H1 (cell line): ENCODE results near the gene ERG28. TPM values are rescaled to one million over a fixed set of nuclear protein-coding genes. Genes with fewer than 3 reads are reported as not detected.

ENCODE experiments used
- CTCF ChIA-PET: fragments of 300-600 bp; sonication (Branson Sonifier 250); formaldehyde crosslinking; loops from one replicate; lab custom pipeline; 2021; ENCODE audit not compliant: partially characterized antibody; lab: Charles Lee
- POLR2A ChIA-PET: fragments of 300-600 bp; sonication (Branson Sonifier 250); formaldehyde crosslinking; loops from one replicate; lab custom pipeline; 2021; ENCODE audit warnings: inconsistent platforms; ENCODE audit not compliant: partially characterized antibody; lab: Charles Lee
- DNase-seq, 2 experiments: peaks; one replicate each; pipeline versions ENCODE4 v3.0.0 to v3.0.0-alpha.2; 2010 to 2022; ENCODE audit warnings: low spot score in 2 of 2, low read depth in 1 of 2, mixed read lengths in 1 of 2
- FAIRE-seq: peaks from 2 replicates; lab custom pipeline; 2011; peaks lifted over from hg19 to GRCh38; lab: Jason Lieb, UNC
- H2AFZ ChIP-seq: 2 replicates; pipeline ENCODE4 v1.8.1; 2012; ENCODE audit warnings: low read length, inconsistent platforms
- H2AK5ac ChIP-seq: 2 replicates; pipeline ENCODE4 v1.6.1; 2013; ENCODE audit warnings: low read depth, low read length
- H2BK120ac ChIP-seq: replicated peaks from 2 replicates; pipeline ENCODE3; 2013; ENCODE audit warnings: low read depth, low read length, inconsistent platforms
- H2BK12ac ChIP-seq: 2 replicates; pipeline ENCODE4 v1.6.1; 2013; ENCODE audit warnings: low read depth, low read length
- H2BK15ac ChIP-seq: 2 replicates; pipeline ENCODE4 v1.6.1; 2013; ENCODE audit warnings: low read length
- H2BK20ac ChIP-seq: 2 replicates; pipeline ENCODE4 v1.6.1; 2013; ENCODE audit warnings: low read length
- H2BK5ac ChIP-seq: 2 replicates; pipeline ENCODE4 v1.6.1; 2013; ENCODE audit warnings: low read depth, low read length
- H3K14ac ChIP-seq: 2 replicates; pipeline ENCODE4 v1.6.1; 2013; ENCODE audit warnings: inconsistent platforms; ENCODE audit not compliant: insufficient read length
- H3K18ac ChIP-seq: 2 replicates; pipeline ENCODE4 v1.6.1; 2013; ENCODE audit warnings: low read length; ENCODE audit errors: extremely low read depth
- H3K23ac ChIP-seq: 2 replicates; pipeline ENCODE4 v1.6.1; 2013; ENCODE audit warnings: inconsistent platforms; ENCODE audit not compliant: insufficient read length
- H3K23me2 ChIP-seq: 2 replicates; pipeline ENCODE4 v1.6.1; 2013; ENCODE audit warnings: low read depth, low read length
- H3K27ac ChIP-seq: 2 replicates; pipeline ENCODE4 v1.6.1; 2011; ENCODE audit warnings: low read depth, low read length, inconsistent platforms
- H3K27me3 ChIP-seq, 4 experiments: replicated peaks in 1 of 4; 1 replicate in 1 of 4; 2 replicates in 3 of 4; pipeline versions ENCODE4 v1.6.1 to v1.8.1; 2011 to 2013; ENCODE audit warnings: low read length in 3 of 4, mild to moderate bottlenecking in 3 of 4, inconsistent platforms in 2 of 4, mixed read lengths in 2 of 4, moderate library complexity in 1 of 4; ENCODE audit not compliant: control insufficient read depth in 3 of 4, insufficient read depth in 3 of 4; ENCODE audit errors: extremely low read depth in 1 of 4
- H3K36me3 ChIP-seq, 4 experiments: 2 replicates each; pipeline versions ENCODE4 v1.6.1 to v1.8.1; 2011 to 2013; ENCODE audit warnings: mild to moderate bottlenecking in 4 of 4, low read length in 3 of 4, moderate library complexity in 2 of 4, control low read depth in 1 of 4, inconsistent platforms in 1 of 4; ENCODE audit not compliant: insufficient read depth in 4 of 4, control insufficient read depth in 2 of 4
- H3K4ac ChIP-seq: replicated peaks from 2 replicates; pipeline ENCODE3; 2013; ENCODE audit warnings: low read length, low read depth, mixed read lengths, inconsistent platforms; ENCODE audit not compliant: insufficient read length
- H3K4me1 ChIP-seq, 4 experiments: replicated peaks in 1 of 4; 1 replicate in 1 of 4; 2 replicates in 3 of 4; pipeline versions ENCODE4 v1.6.1 to v1.8.1; 2011 to 2013; ENCODE audit warnings: low read length in 3 of 4, inconsistent platforms in 2 of 4, mixed read lengths in 1 of 4; ENCODE audit not compliant: insufficient read depth in 4 of 4, control insufficient read depth in 3 of 4
- H3K4me2 ChIP-seq, 2 experiments: 2 replicates each; pipeline versions ENCODE4 v1.6.1 to v1.8.1; 2011 to 2013; ENCODE audit warnings: low read depth in 2 of 2, low read length in 2 of 2, control low read depth in 1 of 2, inconsistent platforms in 1 of 2, mild to moderate bottlenecking in 1 of 2; ENCODE audit not compliant: insufficient read depth in 1 of 2
- H3K4me3 ChIP-seq, 4 experiments: fragments of 200-600, 300-600 bp in 1 of 4; sonication (generic), shearing (Covaris generic), sonication (Bioruptor Twin) in 1 of 4; 2 replicates each; pipeline versions ENCODE4 v1.5.1 to v1.8.1; 2011 to 2016; ENCODE audit warnings: low read length in 4 of 4, low read depth in 3 of 4, control low read depth in 2 of 4, inconsistent platforms in 2 of 4, mild to moderate bottlenecking in 2 of 4, mixed read lengths in 1 of 4, moderate library complexity in 1 of 4; ENCODE audit not compliant: insufficient read depth in 2 of 4; ENCODE audit errors: extremely low read depth in 1 of 4
- H3K56ac ChIP-seq: replicated peaks from 2 replicates; pipeline ENCODE3; 2013; ENCODE audit warnings: low read depth, mild to moderate bottlenecking, mixed read lengths, low read length, inconsistent platforms; ENCODE audit not compliant: insufficient read length
- H3K79me1 ChIP-seq: 2 replicates; pipeline ENCODE4 v1.6.1; 2013; ENCODE audit warnings: low read depth, low read length, control low read depth
- H3K79me2 ChIP-seq, 2 experiments: 2 replicates each; pipeline versions ENCODE4 v1.6.1 to v1.8.1; 2012 to 2013; ENCODE audit warnings: low read length in 2 of 2, mild to moderate bottlenecking in 2 of 2, inconsistent platforms in 1 of 2; ENCODE audit not compliant: insufficient read depth in 2 of 2, control insufficient read depth in 1 of 2
- H3K9ac ChIP-seq, 4 experiments: replicated peaks in 1 of 4; 1 replicate in 1 of 4; 2 replicates in 3 of 4; pipeline versions ENCODE4 v1.6.1 to v1.8.1; 2011 to 2013; ENCODE audit warnings: low read depth in 3 of 4, low read length in 3 of 4, control low read depth in 2 of 4, mild to moderate bottlenecking in 2 of 4, moderate library complexity in 2 of 4, inconsistent platforms in 1 of 4; ENCODE audit errors: extremely low read depth in 1 of 4
- H3K9me3 ChIP-seq, 2 experiments: 2 replicates each; pipeline versions ENCODE4 v1.6.1 to v1.8.1; 2012 to 2013; ENCODE audit warnings: mild to moderate bottlenecking in 2 of 2, moderate library complexity in 2 of 2, control low read depth in 1 of 2, inconsistent platforms in 1 of 2, low read depth in 1 of 2, low read length in 1 of 2, mixed read lengths in 1 of 2; ENCODE audit not compliant: insufficient read depth in 2 of 2
- H4K20me1 ChIP-seq, 2 experiments: replicated peaks in 1 of 2; 2 replicates each; pipeline versions ENCODE3 to v1.8.1; 2011 to 2013; ENCODE audit warnings: inconsistent platforms in 2 of 2, low read length in 2 of 2, mild to moderate bottlenecking in 1 of 2; ENCODE audit not compliant: insufficient read depth in 2 of 2, control insufficient read depth in 1 of 2
- H4K5ac ChIP-seq: 2 replicates; pipeline ENCODE4 v1.6.1; 2013; ENCODE audit warnings: low read length, low read depth, mixed read lengths, inconsistent platforms; ENCODE audit not compliant: insufficient read length
- H4K8ac ChIP-seq: 2 replicates; pipeline ENCODE4 v1.8.0; 2013; ENCODE audit warnings: mild to moderate bottlenecking, moderate library complexity, low read length, inconsistent platforms; ENCODE audit not compliant: insufficient read depth; ENCODE audit errors: extremely low read depth
- H4K91ac ChIP-seq: replicated peaks from 2 replicates; pipeline ENCODE3; 2013; ENCODE audit warnings: low read length, mixed read lengths, inconsistent platforms; ENCODE audit not compliant: insufficient read length
- BACH1 ChIP-seq: IDR thresholded peaks from 2 replicates; pipeline ENCODE4 v1.6.1; 2012; ENCODE audit warnings: low read length, improper control_type of control experiment
- BRCA1 ChIP-seq: IDR thresholded peaks from 2 replicates; pipeline ENCODE4 v1.6.1; 2012; ENCODE audit warnings: low read depth, low read length, improper control_type of control experiment
- CHD1 ChIP-seq: IDR thresholded peaks from 2 replicates; pipeline ENCODE4 v1.6.1; 2012; ENCODE audit warnings: low read depth, low read length, improper control_type of control experiment
- CHD2 ChIP-seq: IDR thresholded peaks from 2 replicates; pipeline ENCODE4 v1.6.1; 2012; ENCODE audit warnings: low read length, improper control_type of control experiment
- EGR1 ChIP-seq: IDR thresholded peaks from 2 replicates; pipeline ENCODE4 v1.6.1; 2011; ENCODE audit warnings: low read depth, low read length, borderline replicate concordance
- EP300 ChIP-seq, 2 experiments: IDR thresholded peaks; 1 replicate in 1 of 2; 2 replicates in 1 of 2; pipeline ENCODE4 v1.6.1; 2011 to 2012; ENCODE audit warnings: low read depth in 2 of 2, low read length in 2 of 2, mild to moderate bottlenecking in 2 of 2, borderline replicate concordance in 1 of 2, inconsistent platforms in 1 of 2, moderate library complexity in 1 of 2
- HDAC6 ChIP-seq: IDR thresholded peaks from one replicate; pipeline ENCODE4 v1.7.1; 2012; ENCODE audit warnings: low read depth, mild to moderate bottlenecking, inconsistent platforms, low read length, moderate library complexity
- KDM5A ChIP-seq: fragments of 200-600 bp; IDR thresholded peaks from 2 replicates; pipeline ENCODE4 v1.7.1; 2012; ENCODE audit warnings: mild to moderate bottlenecking, low read length, inconsistent platforms, mixed read lengths
- MAX ChIP-seq: IDR thresholded peaks from 2 replicates; pipeline ENCODE4 v1.6.1; 2012; ENCODE audit warnings: inconsistent platforms
- RAD21 ChIP-seq, 2 experiments: IDR thresholded peaks in 1 of 2; conservative IDR thresholded peaks in 1 of 2; 2 replicates each; pipeline ENCODE4 v1.6.1; 2011; ENCODE audit warnings: low read depth in 2 of 2, low read length in 2 of 2, improper control_type of control experiment in 1 of 2, inconsistent platforms in 1 of 2, mild to moderate bottlenecking in 1 of 2, moderate library complexity in 1 of 2
- RXRA ChIP-seq: IDR thresholded peaks from 2 replicates; pipeline ENCODE4 v1.6.1; 2011; ENCODE audit warnings: low read depth, mild to moderate bottlenecking, low read length, moderate library complexity; ENCODE audit not compliant: insufficient read depth
- SRF ChIP-seq: IDR thresholded peaks from 2 replicates; pipeline ENCODE4 v1.6.1; 2011; ENCODE audit warnings: mild to moderate bottlenecking, low read depth, low read length, moderate library complexity
- TAF1 ChIP-seq: IDR thresholded peaks from 2 replicates; pipeline ENCODE4 v1.6.1; 2011; ENCODE audit warnings: mild to moderate bottlenecking, low read depth, low read length
- YY1 ChIP-seq: IDR thresholded peaks from 2 replicates; pipeline ENCODE4 v1.6.1; 2011; ENCODE audit warnings: low read depth, mild to moderate bottlenecking, low read length
- WGBS, 2 experiments: shearing (Covaris generic) in 1 of 2; methylation state at CpG; one replicate each; pipeline versions ENCODE4 v1.1.6 to v1.1.7; 2013 to 2015; ENCODE audit warnings: low lambda C conversion rate in 2 of 2, mixed read lengths in 2 of 2, inconsistent platforms in 1 of 2, low coverage in 1 of 2, missing lambda C conversion rate in 1 of 2; ENCODE audit not compliant: insufficient replicate concordance in 2 of 2, insufficient coverage in 1 of 2, insufficient read length in 1 of 2; ENCODE audit errors: extremely low coverage in 1 of 2, missing lambda C conversion rate in 1 of 2; 5-methylcytosine and 5-hydroxymethylcytosine counted together
- polyA plus RNA-seq, 7 experiments: library from polyadenylated mRNA; depleted of rRNA in 3 of 7; stranded (reverse) in 5 of 7; unstranded in 2 of 7; fragments of >200 nt in 5 of 7; fragments of 200-250 nt in 2 of 7; gene quantifications; 1 replicate in 5 of 7; 2 replicates in 1 of 7; 4 replicates in 1 of 7; pipeline versions ENCODE4 v1.2.1 to v1.2.3, GENCODE V29; 2011 to 2013; ENCODE audit warnings: missing spikeins in 2 of 7, mixed read lengths in 2 of 7
- total RNA-seq: library from RNA; stranded (reverse); fragmentation: NEBNext Ultra II Directional; extraction: Animal tissue kit (Norgen Biotek cat#: 25700); gene quantifications from 2 replicates; pipeline ENCODE4 v1.2.1, GENCODE V29; 2021

ERG28 gene
- total and polyA plus RNA-seq, 2 of the 8 experiments (the other 6 are each of a cell fraction or from before 2014, with no cell fraction given): 32.6 to 56.7 TPM

GRCh38 chr14:75702122-75702521 lies 41.4 kb upstream of the ERG28 start:
- Histone ChIP-seq H3K56ac (no peak overlapping the region), H2BK120ac (no peak overlapping the region), H4K8ac (no peak overlapping the region), H3K23ac (no peak overlapping the region), H2AFZ (no peak overlapping the region), H3K79me2 (no peaks in the 10 kb centered on the region), H3K14ac (no peak overlapping the region), H3K4me1 (no peaks in the 10 kb centered on the region), H4K91ac (no peak overlapping the region), H3K4ac (no peak overlapping the region), H3K27ac (no peak overlapping the region), H3K9me3 (no peaks in the 10 kb centered on the region), H3K27me3 (no peaks in the 10 kb centered on the region), H3K36me3 (peaks cover 0 to 29% (median 9%) of the 10 kb centered on the region in 4 experiments; a peak in 6 of 8 replicates), H3K79me1 (no peaks in the 10 kb centered on the region), H4K20me1 (peaks cover 0 to 2% of the 10 kb centered on the region in 2 experiments), H2AK5ac (no peak overlapping the region), H3K18ac (no peak overlapping the region), H2BK15ac (no peak overlapping the region), H2BK12ac (no peak overlapping the region), H3K23me2 (no peaks in the 10 kb centered on the region), H3K4me2 (no peak overlapping the region)
- ChIA-PET CTCF (interaction anchor here (0.7 to 1.6 kb wide), 4 partner anchors 9 to 125 kb away, joined by 3 to 9 read pairs (median 4); no protein-coding TSS in a partner anchor), POLR2A (interaction anchor here (0.7 kb wide), 1 partner anchor 29 kb away, joined by 4 read pairs; no protein-coding TSS in a partner anchor)
- WGBS, 2 experiments: 85% methylated on average over 2 of the region's 2 CpGs; no CpG with 5 or more reads in 1 of the 2 experiments
- FAIRE-seq (no peak), DNase-seq (no peak)
- TF ChIP-seq BRCA1: no peak
- TF ChIP-seq MAX: no peak
- no peak for TF ChIP-seq HDAC6
- TF ChIP-seq YY1: no peak
- no peak for TF ChIP-seq CHD1
- no peak for TF ChIP-seq CHD2
- TF ChIP-seq RAD21 (IDR thresholded peaks at IDR 0.05 in 1 of 2, conservative IDR thresholded peaks at IDR 0.05 in 1 of 2; ENCODE audit: low read depth in 2 of 2, low read length in 2 of 2): no peak
- no peak for TF ChIP-seq KDM5A
- no peak for TF ChIP-seq EP300 (IDR thresholded peaks at IDR 0.05; ENCODE audit: borderline replicate concordance in 1 of 2, low read depth in 2 of 2, low read length in 2 of 2)
- TF ChIP-seq TAF1: no peak
- no peak for TF ChIP-seq RXRA
- TF ChIP-seq BACH1: no peak
- no peak for TF ChIP-seq EGR1
- TF ChIP-seq SRF: no peak
- TF ChIP-seq, all 59 proteins: peak for 0
- Histone ChIP-seq H3K9ac (no peak overlapping the region), H3K4me3 (no peak overlapping the region), H4K5ac (no peak overlapping the region), H2BK5ac (no peak overlapping the region), H2BK20ac (no peak overlapping the region)
